Peyer's patch (tissue), 4 donors: ENCODE measurements around the gene SLC2A4RG.
"Not testable (repeated sequence)": the region's sequence is repeated elsewhere in the genome, so short reads cannot be mapped to it uniquely, and the experiment has no call there.

Experiments
- POLR2A ChIP-seq, 2 donors: fragments of 450-650 bp; IDR thresholded peaks; one replicate each; pipeline ENCODE4 v1.5.1; 2017; ENCODE audit warnings: antibody characterized with exemption in 2 of 2, mild to moderate bottlenecking in 2 of 2, moderate library complexity in 2 of 2
- TF ChIP-seq, protein P1 (sequence below), 6 experiments: fragments of 450-650 bp in 4 of 6; fragments of 200-600 bp in 2 of 6; sonication (generic) in 1 of 6; IDR thresholded peaks; one replicate each; pipeline ENCODE4 v1.5.1; 2017 to 2019; ENCODE audit warnings: antibody characterized with exemption in 6 of 6, mild to moderate bottlenecking in 3 of 6, moderate library complexity in 1 of 6

DNA sequence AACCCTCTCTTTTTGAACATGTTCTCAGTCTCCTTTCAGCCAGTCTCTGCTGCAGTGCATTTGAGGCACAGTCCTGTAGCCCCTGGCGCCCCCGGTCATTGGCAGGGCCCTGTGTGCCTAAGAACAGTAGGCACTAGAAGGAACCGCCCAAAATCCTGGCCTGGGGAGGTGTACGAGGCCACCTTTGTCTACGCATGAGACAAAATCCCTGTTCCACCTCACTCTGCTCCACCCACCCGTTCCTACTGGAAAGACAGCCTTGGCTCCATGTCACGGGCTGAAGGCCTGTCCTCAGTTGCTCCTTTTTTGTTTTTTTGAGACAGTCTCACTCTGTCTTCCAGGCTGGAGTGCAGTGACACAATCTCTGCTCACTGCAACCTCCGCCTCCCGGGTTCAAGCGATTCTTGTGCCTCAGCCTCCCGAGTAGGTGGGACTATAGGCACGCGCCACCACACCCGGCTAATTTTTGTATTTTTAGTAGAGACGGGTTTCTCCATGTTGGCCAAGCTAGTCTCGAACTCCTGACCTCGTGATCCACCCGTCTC lies 9.3 kb upstream of the SLC2A4RG start:
- TF ChIP-seq, protein P1, sequence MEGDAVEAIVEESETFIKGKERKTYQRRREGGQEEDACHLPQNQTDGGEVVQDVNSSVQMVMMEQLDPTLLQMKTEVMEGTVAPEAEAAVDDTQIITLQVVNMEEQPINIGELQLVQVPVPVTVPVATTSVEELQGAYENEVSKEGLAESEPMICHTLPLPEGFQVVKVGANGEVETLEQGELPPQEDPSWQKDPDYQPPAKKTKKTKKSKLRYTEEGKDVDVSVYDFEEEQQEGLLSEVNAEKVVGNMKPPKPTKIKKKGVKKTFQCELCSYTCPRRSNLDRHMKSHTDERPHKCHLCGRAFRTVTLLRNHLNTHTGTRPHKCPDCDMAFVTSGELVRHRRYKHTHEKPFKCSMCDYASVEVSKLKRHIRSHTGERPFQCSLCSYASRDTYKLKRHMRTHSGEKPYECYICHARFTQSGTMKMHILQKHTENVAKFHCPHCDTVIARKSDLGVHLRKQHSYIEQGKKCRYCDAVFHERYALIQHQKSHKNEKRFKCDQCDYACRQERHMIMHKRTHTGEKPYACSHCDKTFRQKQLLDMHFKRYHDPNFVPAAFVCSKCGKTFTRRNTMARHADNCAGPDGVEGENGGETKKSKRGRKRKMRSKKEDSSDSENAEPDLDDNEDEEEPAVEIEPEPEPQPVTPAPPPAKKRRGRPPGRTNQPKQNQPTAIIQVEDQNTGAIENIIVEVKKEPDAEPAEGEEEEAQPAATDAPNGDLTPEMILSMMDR (IDR thresholded peaks at IDR 0.05), result not testable (repeated sequence)
- TF ChIP-seq POLR2A (IDR thresholded peaks at IDR 0.05), result not testable (repeated sequence)
